Body of pancreas (tissue), 4 donors: Measurements from ENCODE around the gene DLEC1. TPM values are rescaled to one million over a fixed set of nuclear protein-coding genes. Genes with fewer than 3 reads are reported as not detected.

ENCODE experiments used
- ATAC-seq: fragments of 150-250 bp; one replicate; pipeline ENCODE4 v1.9.1; 2016
- DNase-seq, 4 donors: peaks; one replicate each; pipeline ENCODE4 v3.0.0-alpha.2; 2019
- H3K27ac ChIP-seq, 4 donors: fragments of 200-600 bp; sonication (generic); 1 replicate in 3 of 4; 2 replicates in 1 of 4; pipeline versions ENCODE4 v1.5.1 to v1.6.1; 2016 to 2019; ENCODE audit warnings: mild to moderate bottlenecking in 1 of 4, mixed read lengths in 1 of 4, moderate library complexity in 1 of 4
- H3K27me3 ChIP-seq, 2 donors: fragments of 200-600 bp; sonication (generic); one replicate each; pipeline ENCODE4 v1.6.0; 2016; ENCODE audit warnings: mild to moderate bottlenecking in 1 of 2
- H3K36me3 ChIP-seq, 2 donors: fragments of 200-600 bp; sonication (generic); replicated peaks in 1 of 2; 2 replicates each; pipeline ENCODE4 v1.5.1; 2016; ENCODE audit warnings: low read depth in 2 of 2; ENCODE audit not compliant: insufficient read depth in 1 of 2
- H3K4me1 ChIP-seq: fragments of 200-600 bp; sonication (generic); one replicate; pipeline ENCODE4 v1.6.0; 2016
- H3K4me3 ChIP-seq, 2 donors: fragments of 200-600 bp; sonication (generic); 1 replicate in 1 of 2; 2 replicates in 1 of 2; pipeline ENCODE4 v1.5.1; 2016 to 2019
- H3K9me3 ChIP-seq, 3 donors: fragments of 200-600 bp; sonication (generic); 1 replicate in 2 of 3; 2 replicates in 1 of 3; pipeline ENCODE4 v1.5.1; 2016
- POLR2A ChIP-seq, 3 donors: fragments of 450-650 bp; IDR thresholded peaks; one replicate each; pipeline ENCODE4 v1.6.1; 2016; ENCODE audit warnings: antibody characterized with exemption in 3 of 3, mild to moderate bottlenecking in 2 of 3
- WGBS, 2 donors: methylation state at CpG; one replicate each; pipeline ENCODE4 v1.1.5; 2017; 5-methylcytosine and 5-hydroxymethylcytosine counted together
- intact Hi-C: fragments of 100-400 bp; cut with DNase I; formaldehyde crosslinking; loops from one replicate; pipeline ENCODE4 v1.15.1; 2023
- total RNA-seq, 2 donors: library from RNA; depleted of rRNA; stranded (reverse); fragments of >200 nt; gene quantifications; one replicate each; pipeline ENCODE4 v1.1.0, GENCODE V29; 2016
- TF ChIP-seq, protein P1 (sequence below), 7 experiments: fragments of 450-650 bp in 4 of 7; fragments of 200-600 bp in 3 of 7; sonication (generic) in 3 of 7; IDR thresholded peaks; one replicate each; pipeline ENCODE4 v1.5.1; 2016 to 2019; ENCODE audit warnings: antibody characterized with exemption in 7 of 7

The DLEC1 gene
- total RNA-seq, 2 donors from 2014 or later = 0.78 to 1.3 TPM

GRCh38 chr3:38118421-38119247 lies 79.6 kb downstream of the DLEC1 start:
- DNase-seq = peak in 2 of 4 donors; percentile 4 to 5
- Histone ChIP-seq H3K36me3 (peaks cover 10 to 12% of the 10 kb centered on the region in 2 donors), H3K9me3 (no peaks in the 10 kb centered on the region), H3K27me3 (no peaks in the 10 kb centered on the region), H3K27ac (no peak overlapping the region), H3K4me1 (no peaks in the 10 kb centered on the region), H3K4me3 (no peak overlapping the region)
- no peak for ATAC-seq
- no peak for TF ChIP-seq POLR2A (IDR thresholded peaks at IDR 0.05)
- TF ChIP-seq, protein P1, sequence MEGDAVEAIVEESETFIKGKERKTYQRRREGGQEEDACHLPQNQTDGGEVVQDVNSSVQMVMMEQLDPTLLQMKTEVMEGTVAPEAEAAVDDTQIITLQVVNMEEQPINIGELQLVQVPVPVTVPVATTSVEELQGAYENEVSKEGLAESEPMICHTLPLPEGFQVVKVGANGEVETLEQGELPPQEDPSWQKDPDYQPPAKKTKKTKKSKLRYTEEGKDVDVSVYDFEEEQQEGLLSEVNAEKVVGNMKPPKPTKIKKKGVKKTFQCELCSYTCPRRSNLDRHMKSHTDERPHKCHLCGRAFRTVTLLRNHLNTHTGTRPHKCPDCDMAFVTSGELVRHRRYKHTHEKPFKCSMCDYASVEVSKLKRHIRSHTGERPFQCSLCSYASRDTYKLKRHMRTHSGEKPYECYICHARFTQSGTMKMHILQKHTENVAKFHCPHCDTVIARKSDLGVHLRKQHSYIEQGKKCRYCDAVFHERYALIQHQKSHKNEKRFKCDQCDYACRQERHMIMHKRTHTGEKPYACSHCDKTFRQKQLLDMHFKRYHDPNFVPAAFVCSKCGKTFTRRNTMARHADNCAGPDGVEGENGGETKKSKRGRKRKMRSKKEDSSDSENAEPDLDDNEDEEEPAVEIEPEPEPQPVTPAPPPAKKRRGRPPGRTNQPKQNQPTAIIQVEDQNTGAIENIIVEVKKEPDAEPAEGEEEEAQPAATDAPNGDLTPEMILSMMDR (IDR thresholded peaks at IDR 0.05) = no peak
- intact Hi-C loops = no loop called here
- WGBS, 2 donors = 78 to 80% methylated on average over 13 of the region's 13 CpGs

DNA sequence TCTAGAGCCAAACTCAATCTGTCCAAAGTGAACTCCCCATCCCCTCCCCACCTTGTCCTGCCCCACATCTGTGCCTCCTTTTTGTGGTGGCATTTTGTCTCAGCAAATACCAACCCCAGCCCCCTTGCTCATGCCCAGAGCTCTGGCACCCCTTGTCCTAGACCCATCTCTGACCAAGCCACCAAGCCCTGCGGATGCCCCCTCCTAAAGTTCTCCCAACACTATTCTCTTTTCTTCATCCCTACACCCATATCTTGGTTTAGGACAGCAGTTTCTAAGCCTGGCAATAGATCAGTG lies 80.2 kb downstream of the DLEC1 start:
- Histone ChIP-seq H3K9me3 (no peaks in the 10 kb centered on the region), H3K4me3 (no peak overlapping the region), H3K27ac (no peak overlapping the region), H3K36me3 (peaks cover 10 to 14% of the 10 kb centered on the region in 2 donors), H3K27me3 (no peaks in the 10 kb centered on the region), H3K4me1 (no peaks in the 10 kb centered on the region)
- TF ChIP-seq, protein P1 (IDR thresholded peaks at IDR 0.05) = no peak
- TF ChIP-seq POLR2A (IDR thresholded peaks at IDR 0.05) = no peak
- intact Hi-C loops = no loop called here
- peak in 2 of 4 donors; percentile 9 to 10 for DNase-seq
- ATAC-seq = no peak
- 91 to 100% methylated on average over 1 of the region's 1 CpG for WGBS, 2 donors

- H3K4me1 ChIP-seq = no peaks in the 10 kb centered on the region
- TF ChIP-seq, protein P1 (IDR thresholded peaks at IDR 0.05) = no peak
- no peak for TF ChIP-seq POLR2A (IDR thresholded peaks at IDR 0.05)
- intact Hi-C loops = no loop called here
- no peak for ATAC-seq
- H3K9me3 ChIP-seq = no peaks in the 10 kb centered on the region
- WGBS, 2 donors = 78 to 91% methylated on average over 5 to 7 of the region's 7 CpGs
- peaks cover 10 to 17% of the 10 kb centered on the region in 2 donors for H3K36me3 ChIP-seq
- no peak overlapping the region for H3K27ac ChIP-seq
- peak in 2 of 4 donors; percentile 4 to 11 for DNase-seq
- no peaks in the 10 kb centered on the region for H3K27me3 ChIP-seq
- no peak overlapping the region for H3K4me3 ChIP-seq
These were observed 81.0 kb downstream of the DLEC1 start for GRCh38 chr3:38119821-38120692.

- Histone ChIP-seq H3K27ac (no peak overlapping the region), H3K9me3 (no peaks in the 10 kb centered on the region), H3K36me3 (peaks cover 13 to 23% of the 10 kb centered on the region in 2 donors), H3K4me1 (no peaks in the 10 kb centered on the region), H3K27me3 (no peaks in the 10 kb centered on the region), H3K4me3 (no peak overlapping the region)
- intact Hi-C loops = no loop called here
- no peak for TF ChIP-seq POLR2A (IDR thresholded peaks at IDR 0.05)
- TF ChIP-seq, protein P1 (IDR thresholded peaks at IDR 0.05) = no peak
- 88 to 89% methylated on average over 11 of the region's 11 CpGs for WGBS, 2 donors
- no peak for ATAC-seq
- DNase-seq = peak in 2 of 4 donors; percentile 4 to 11
These were observed 81.9 kb downstream of the DLEC1 start for GRCh38 chr3:38120693-38121450.
